ENCODE results near the gene PICK1.

The PICK1 gene

GRCh38 chr22:38072322-38073149 lies 15.3 kb downstream of the PICK1 start:
- H3K4me3 ChIP-seq (ENCODE audit: low read depth, low read length) = no peak overlapping the region
- DNase-seq = no peak
- H3K36me3 ChIP-seq = peaks cover 35% of the 10 kb centered on the region
- TF ChIP-seq CTCF (IDR thresholded peaks at IDR 0.05; ENCODE audit: low read depth, low read length) = no peak
- H3K27ac ChIP-seq = no peak overlapping the region
- H3K9me3 ChIP-seq (ENCODE audit: severe bottlenecking) = no peaks in the 10 kb centered on the region
- H3K27me3 ChIP-seq (ENCODE audit: insufficient read depth, low read depth, severe bottlenecking) = no peaks in the 10 kb centered on the region

GRCh38 chr22:38073150-38074130 lies 16.2 kb downstream of the PICK1 start:
- no peak for DNase-seq
- H3K36me3 ChIP-seq = peaks cover 32% of the 10 kb centered on the region
- no peak overlapping the region for H3K4me3 ChIP-seq (ENCODE audit: low read depth, low read length)
- no peaks in the 10 kb centered on the region for H3K27me3 ChIP-seq (ENCODE audit: insufficient read depth, low read depth, severe bottlenecking)
- TF ChIP-seq CTCF (IDR thresholded peaks at IDR 0.05; ENCODE audit: low read depth, low read length) = no peak
- no peak overlapping the region for H3K27ac ChIP-seq
- no peaks in the 10 kb centered on the region for H3K9me3 ChIP-seq (ENCODE audit: severe bottlenecking)

GRCh38 chr22:38074181-38075104 lies 17.2 kb downstream of the PICK1 start:
- TF ChIP-seq CTCF (IDR thresholded peaks at IDR 0.05; ENCODE audit: low read depth, low read length) = no peak
- H3K27ac ChIP-seq = no peak overlapping the region
- peak; percentile 8 for DNase-seq
- H3K4me3 ChIP-seq (ENCODE audit: low read depth, low read length) = no peak overlapping the region
- peaks cover 27% of the 10 kb centered on the region for H3K36me3 ChIP-seq
- H3K9me3 ChIP-seq (ENCODE audit: severe bottlenecking) = no peaks in the 10 kb centered on the region
- H3K27me3 ChIP-seq (ENCODE audit: insufficient read depth, low read depth, severe bottlenecking) = no peaks in the 10 kb centered on the region

GRCh38 chr22:38075105-38075825 lies 18.1 kb downstream of the PICK1 start:
- Histone ChIP-seq H3K4me3 (ENCODE audit: low read depth, low read length) (no peak overlapping the region), H3K27me3 (ENCODE audit: insufficient read depth, low read depth, severe bottlenecking) (no peaks in the 10 kb centered on the region), H3K9me3 (ENCODE audit: severe bottlenecking) (no peaks in the 10 kb centered on the region), H3K27ac (peak overlapping the region; percentile 42; the same call in 1 of the 2 replicates), H3K36me3 (peaks cover 27% of the 10 kb centered on the region)
- DNase-seq = no peak
- no peak for TF ChIP-seq CTCF (IDR thresholded peaks at IDR 0.05; ENCODE audit: low read depth, low read length)

- H3K27me3 ChIP-seq (ENCODE audit: insufficient read depth, low read depth, severe bottlenecking) = no peaks in the 10 kb centered on the region
- no peak overlapping the region for H3K27ac ChIP-seq
- no peak overlapping the region for H3K4me3 ChIP-seq (ENCODE audit: low read depth, low read length)
- no peaks in the 10 kb centered on the region for H3K9me3 ChIP-seq (ENCODE audit: severe bottlenecking)
- no peak for DNase-seq
- TF ChIP-seq CTCF (IDR thresholded peaks at IDR 0.05; ENCODE audit: low read depth, low read length) = no peak
- peaks cover 27% of the 10 kb centered on the region for H3K36me3 ChIP-seq
Measured at GRCh38 chr22:38075961-38076360, 18.8 kb downstream of the PICK1 start.

All from WERI-Rb-1 (cell line).